SK-N-SH treated with all-trans-retinoic acid at 6 μM for 48 hours (cell line): Measurements from ENCODE around the gene ERRFI1.

Experiments used
- ARNTL ChIP-seq: fragments of 450-650 bp; formaldehyde crosslinking; IDR thresholded peaks from 2 replicates; pipeline ENCODE4 v1.5.0; 2020; ENCODE audit warnings: low read depth, mild to moderate bottlenecking, moderate library complexity, borderline replicate concordance
- CSDC2 ChIP-seq: fragments of 250-450 bp; sonication (Bioruptor Pico); IDR thresholded peaks from 2 replicates; pipeline ENCODE4 v1.5.0; 2020; ENCODE audit warnings: mild to moderate bottlenecking, moderate library complexity
- ISL1 ChIP-seq: fragments of 250-450 bp; sonication (Bioruptor Pico); IDR thresholded peaks from 2 replicates; pipeline ENCODE4 v2.1.2; 2022; ENCODE audit warnings: mild to moderate bottlenecking, moderate library complexity
- RARB ChIP-seq: fragments of 250-450 bp; sonication (Bioruptor Pico); IDR thresholded peaks from 2 replicates; pipeline ENCODE4 v1.8.0; 2021; ENCODE audit warnings: mild to moderate bottlenecking, moderate library complexity
- TCF4 ChIP-seq: fragments of 250-450 bp; sonication (Bioruptor Pico); IDR thresholded peaks from 2 replicates; pipeline ENCODE4 v1.8.0; 2021; ENCODE audit warnings: mild to moderate bottlenecking, moderate library complexity, borderline replicate concordance
- ZFP3 ChIP-seq: fragments of 250-450 bp; sonication (Bioruptor Pico); IDR thresholded peaks from 2 replicates; pipeline ENCODE4 v1.5.0; 2020; ENCODE audit warnings: mild to moderate bottlenecking, moderate library complexity
- ZFP30 ChIP-seq: fragments of 450-650 bp; formaldehyde crosslinking; IDR thresholded peaks from 2 replicates; pipeline ENCODE4 v1.5.0; 2022; ENCODE audit warnings: mild to moderate bottlenecking, moderate library complexity
- ZNF70 ChIP-seq: fragments of 450-650 bp; formaldehyde crosslinking; IDR thresholded peaks from 2 replicates; pipeline ENCODE4 v1.5.0; 2020; ENCODE audit warnings: mild to moderate bottlenecking, moderate library complexity
- TF ChIP-seq, protein P1 (sequence below): fragments of 250-450 bp; sonication (Bioruptor Pico); IDR thresholded peaks from 2 replicates; pipeline ENCODE4 v1.8.0; 2020; ENCODE audit warnings: mild to moderate bottlenecking, moderate library complexity, borderline replicate concordance
- TF ChIP-seq, protein P2 (sequence below): fragments of 250-450 bp; sonication (Bioruptor Pico); IDR thresholded peaks from 2 replicates; pipeline ENCODE4 v1.5.1; 2020; ENCODE audit warnings: low read depth, mild to moderate bottlenecking, moderate library complexity
- TF ChIP-seq, protein P3 (sequence below): fragments of 250-450 bp; sonication (Bioruptor Pico); IDR thresholded peaks from 2 replicates; pipeline ENCODE4 v1.5.1; 2021; ENCODE audit warnings: mild to moderate bottlenecking, moderate library complexity

DNA sequence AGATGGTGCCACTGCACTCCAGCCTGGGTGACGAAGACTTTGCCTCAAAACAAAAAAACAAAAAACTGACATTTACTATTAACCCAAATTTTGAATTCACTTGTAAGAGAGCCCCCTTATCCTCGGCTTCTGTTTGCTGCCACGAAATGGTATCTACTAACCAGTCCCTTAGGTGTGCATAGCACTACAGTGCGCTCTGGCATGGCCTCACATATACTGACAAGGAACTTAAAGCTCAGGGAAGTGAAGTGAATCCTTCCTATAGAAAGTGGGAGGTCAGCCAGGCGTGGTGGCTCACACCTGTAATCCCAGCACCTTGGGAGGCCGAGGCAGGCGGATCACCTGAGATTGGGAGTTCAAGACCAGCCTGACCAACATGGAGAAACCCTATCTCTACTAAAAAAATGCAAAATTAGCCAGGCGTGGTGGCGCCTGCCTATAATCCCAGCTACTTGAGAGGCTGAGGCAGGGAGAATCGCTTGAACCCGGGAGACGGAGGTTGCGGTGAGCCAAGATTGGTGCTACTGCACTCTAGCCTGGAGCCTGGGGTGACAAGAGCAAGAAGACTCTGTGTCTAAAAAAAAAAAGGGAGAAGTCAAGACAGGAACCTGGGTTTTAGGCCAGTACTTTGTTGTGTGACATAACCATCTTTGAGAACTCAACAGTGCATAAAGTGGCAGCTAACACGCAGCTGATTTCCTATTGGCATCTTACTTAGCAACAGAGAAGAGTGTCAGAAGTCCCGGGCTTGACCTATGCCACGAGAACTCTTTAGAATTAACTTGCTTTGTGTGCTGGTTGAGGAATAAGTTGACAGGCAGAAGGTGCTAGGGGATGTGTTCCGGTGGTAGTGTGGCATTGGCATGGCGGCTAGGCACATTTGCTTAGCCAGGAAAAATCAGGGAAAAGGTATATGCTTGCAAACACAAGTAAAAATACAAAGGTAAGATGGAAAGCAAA, 16.8 kb downstream of the ERRFI1 start:
- TF ChIP-seq, protein P1, sequence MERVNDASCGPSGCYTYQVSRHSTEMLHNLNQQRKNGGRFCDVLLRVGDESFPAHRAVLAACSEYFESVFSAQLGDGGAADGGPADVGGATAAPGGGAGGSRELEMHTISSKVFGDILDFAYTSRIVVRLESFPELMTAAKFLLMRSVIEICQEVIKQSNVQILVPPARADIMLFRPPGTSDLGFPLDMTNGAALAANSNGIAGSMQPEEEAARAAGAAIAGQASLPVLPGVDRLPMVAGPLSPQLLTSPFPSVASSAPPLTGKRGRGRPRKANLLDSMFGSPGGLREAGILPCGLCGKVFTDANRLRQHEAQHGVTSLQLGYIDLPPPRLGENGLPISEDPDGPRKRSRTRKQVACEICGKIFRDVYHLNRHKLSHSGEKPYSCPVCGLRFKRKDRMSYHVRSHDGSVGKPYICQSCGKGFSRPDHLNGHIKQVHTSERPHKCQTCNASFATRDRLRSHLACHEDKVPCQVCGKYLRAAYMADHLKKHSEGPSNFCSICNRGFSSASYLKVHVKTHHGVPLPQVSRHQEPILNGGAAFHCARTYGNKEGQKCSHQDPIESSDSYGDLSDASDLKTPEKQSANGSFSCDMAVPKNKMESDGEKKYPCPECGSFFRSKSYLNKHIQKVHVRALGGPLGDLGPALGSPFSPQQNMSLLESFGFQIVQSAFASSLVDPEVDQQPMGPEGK (CRISPR knock-in tag): no peak
- TF ChIP-seq ARNTL (CRISPR knock-in tag) (no peak), ZFP30 (CRISPR knock-in tag) (no peak), ISL1 (CRISPR knock-in tag) (no peak), TCF4 (CRISPR knock-in tag) (no peak), ZNF70 (no peak), CSDC2 (CRISPR knock-in tag) (no peak), RARB (no peak), ZFP3 (CRISPR knock-in tag) (no peak)
- TF ChIP-seq, protein P2, sequence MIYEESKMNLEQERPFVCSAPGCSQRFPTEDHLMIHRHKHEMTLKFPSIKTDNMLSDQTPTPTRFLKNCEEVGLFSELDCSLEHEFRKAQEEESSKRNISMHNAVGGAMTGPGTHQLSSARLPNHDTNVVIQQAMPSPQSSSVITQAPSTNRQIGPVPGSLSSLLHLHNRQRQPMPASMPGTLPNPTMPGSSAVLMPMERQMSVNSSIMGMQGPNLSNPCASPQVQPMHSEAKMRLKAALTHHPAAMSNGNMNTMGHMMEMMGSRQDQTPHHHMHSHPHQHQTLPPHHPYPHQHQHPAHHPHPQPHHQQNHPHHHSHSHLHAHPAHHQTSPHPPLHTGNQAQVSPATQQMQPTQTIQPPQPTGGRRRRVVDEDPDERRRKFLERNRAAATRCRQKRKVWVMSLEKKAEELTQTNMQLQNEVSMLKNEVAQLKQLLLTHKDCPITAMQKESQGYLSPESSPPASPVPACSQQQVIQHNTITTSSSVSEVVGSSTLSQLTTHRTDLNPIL (CRISPR knock-in tag): no peak
- TF ChIP-seq, protein P3, sequence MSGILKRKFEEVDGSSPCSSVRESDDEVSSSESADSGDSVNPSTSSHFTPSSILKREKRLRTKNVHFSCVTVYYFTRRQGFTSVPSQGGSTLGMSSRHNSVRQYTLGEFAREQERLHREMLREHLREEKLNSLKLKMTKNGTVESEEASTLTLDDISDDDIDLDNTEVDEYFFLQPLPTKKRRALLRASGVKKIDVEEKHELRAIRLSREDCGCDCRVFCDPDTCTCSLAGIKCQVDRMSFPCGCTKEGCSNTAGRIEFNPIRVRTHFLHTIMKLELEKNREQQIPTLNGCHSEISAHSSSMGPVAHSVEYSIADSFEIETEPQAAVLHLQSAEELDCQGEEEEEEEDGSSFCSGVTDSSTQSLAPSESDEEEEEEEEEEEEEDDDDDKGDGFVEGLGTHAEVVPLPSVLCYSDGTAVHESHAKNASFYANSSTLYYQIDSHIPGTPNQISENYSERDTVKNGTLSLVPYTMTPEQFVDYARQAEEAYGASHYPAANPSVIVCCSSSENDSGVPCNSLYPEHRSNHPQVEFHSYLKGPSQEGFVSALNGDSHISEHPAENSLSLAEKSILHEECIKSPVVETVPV (CRISPR knock-in tag): no peak
